HG02852 (cell line): Measurements from ENCODE around the gene SV2A.
A peak's percentile ranks its signal among the peaks of the same experiment; 100 is the strongest.

Source experiments
- ATAC-seq: cut with Tn5 transposase; IDR thresholded peaks from one replicate; pipeline ENCODE4 v1.9.1; 2021; ENCODE audit warnings: mild to moderate bottlenecking, moderate library complexity; ENCODE audit not compliant: unreplicated experiment

Gene SV2A

DNA sequence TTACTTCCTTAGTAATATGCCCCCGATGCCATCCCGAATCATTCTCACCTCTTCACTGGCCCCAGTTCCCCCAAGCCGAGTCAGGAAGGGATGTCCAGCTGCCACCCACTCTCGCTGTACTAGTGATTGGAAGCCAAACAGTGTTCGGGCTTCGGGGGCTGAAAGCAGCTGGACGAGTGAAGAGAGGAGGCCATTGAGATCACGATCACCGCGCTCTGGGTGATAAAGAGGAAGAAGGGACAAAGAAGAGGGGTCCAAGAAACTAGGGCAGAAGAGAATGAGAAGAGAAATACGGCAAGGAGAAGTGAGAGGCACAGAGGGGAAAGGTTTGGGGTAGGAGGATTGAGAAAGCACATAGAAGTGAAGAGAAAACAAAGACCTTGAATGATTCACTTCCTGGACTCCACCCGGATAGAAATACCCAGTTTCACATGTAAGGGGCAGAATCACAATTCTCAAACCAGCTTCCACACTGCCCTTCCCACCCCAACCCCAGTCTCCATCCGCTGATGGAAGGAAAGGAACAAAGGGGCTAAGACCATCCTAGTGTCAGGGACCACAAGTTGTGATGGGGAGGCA is 13.7 kb upstream of the SV2A start:
- no peak for ATAC-seq

DNA sequence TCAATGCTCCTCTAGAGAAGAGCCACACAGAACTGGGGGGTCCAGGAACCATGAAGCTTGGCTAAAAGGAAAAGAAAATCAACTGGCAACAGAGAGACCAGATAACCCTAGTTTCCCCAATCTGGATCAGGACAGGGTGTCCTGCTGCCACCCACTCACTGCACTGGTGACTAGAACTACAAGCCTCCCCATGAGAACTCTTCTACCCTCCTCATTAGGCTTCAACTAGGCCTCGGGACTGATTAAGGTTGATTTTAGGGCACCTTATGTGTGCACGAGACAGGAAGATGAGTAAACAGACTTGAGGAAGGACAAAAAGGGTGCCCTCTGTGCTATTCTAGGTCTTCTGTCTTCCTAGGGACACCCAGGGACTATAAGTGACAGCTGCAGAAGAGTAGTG is 12.2 kb upstream of the SV2A start:
- no peak for ATAC-seq

GRCh38 chr1:149928401-149928724 is 10.7 kb upstream of the SV2A start:
- ATAC-seq = no peak

GRCh38 chr1:149927563-149928400 is 10.1 kb upstream of the SV2A start, which contains the start of gene SF3B4:
SF3B4 (minus strand) TSS chr1:149927803; CDS start chr1:149927759, 44 bp downstream.
- ATAC-seq = peak; percentile 95

- ATAC-seq = no peak
These were observed 9.5 kb upstream of the SV2A start for GRCh38 chr1:149927056-149927562.

DNA sequence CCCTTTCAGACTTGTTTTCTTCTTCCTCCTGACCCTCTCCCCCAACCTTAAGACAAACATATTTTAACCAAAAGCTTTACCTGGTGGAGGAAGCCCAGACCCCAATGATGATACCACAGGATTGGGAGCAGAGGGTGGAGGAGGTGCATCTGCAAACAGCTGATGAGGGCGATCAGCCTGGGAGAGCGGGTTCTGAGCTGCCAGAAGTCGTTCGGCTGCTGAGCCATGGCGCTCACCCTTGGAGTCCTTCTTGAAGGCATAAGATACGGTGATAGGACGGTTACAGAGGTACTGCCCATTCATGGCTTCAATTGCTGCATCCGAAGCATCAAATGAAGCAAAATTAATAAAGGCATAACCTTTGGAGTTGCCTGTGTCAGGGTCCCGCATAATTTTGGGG is 8.7 kb upstream of the SV2A start:
- no peak for ATAC-seq

- no peak for ATAC-seq
These were observed 8.1 kb upstream of the SV2A start for GRCh38 chr1:149925751-149926150.

- ATAC-seq = no peak
These were observed 7.7 kb upstream of the SV2A start for GRCh38 chr1:149925345-149925744.

DNA sequence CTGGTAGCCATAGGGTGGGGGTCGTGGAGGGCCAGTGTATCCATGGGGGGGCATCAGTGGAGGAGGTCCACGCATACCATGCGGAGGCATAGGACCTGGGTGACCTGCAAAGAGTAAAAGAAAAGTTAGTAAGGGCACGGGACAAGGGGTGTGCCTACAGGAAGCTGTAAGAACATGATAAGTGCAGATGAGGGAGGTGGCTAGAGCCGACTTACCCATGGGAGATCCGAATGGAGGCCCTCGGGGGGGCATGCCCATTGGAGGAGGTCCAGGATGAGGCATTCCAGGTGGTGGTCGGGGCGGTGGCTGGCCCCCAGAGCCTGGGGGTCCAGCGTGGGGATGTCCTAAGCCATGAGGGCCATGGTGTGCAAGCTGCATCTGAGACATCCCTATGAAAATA is 6.0 kb upstream of the SV2A start:
- no peak for ATAC-seq

DNA sequence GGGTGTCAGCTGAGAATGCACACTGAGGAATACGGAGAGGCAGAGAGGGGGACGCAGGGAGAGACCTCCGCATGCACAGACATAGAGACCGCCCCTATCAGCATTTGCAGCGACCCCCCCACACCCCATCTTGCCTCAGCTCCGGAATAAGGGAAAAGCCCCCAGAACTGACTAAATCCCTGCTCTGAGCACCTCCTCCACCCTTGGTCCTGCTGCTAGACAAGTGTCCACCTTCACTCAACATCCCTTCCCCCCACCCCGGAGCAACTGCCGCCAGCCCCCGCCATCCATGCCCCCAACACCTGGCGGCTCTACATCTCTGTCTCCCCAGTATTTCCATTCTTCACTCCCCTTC is 769 bp downstream of the SV2A start:
- no peak for ATAC-seq

DNA sequence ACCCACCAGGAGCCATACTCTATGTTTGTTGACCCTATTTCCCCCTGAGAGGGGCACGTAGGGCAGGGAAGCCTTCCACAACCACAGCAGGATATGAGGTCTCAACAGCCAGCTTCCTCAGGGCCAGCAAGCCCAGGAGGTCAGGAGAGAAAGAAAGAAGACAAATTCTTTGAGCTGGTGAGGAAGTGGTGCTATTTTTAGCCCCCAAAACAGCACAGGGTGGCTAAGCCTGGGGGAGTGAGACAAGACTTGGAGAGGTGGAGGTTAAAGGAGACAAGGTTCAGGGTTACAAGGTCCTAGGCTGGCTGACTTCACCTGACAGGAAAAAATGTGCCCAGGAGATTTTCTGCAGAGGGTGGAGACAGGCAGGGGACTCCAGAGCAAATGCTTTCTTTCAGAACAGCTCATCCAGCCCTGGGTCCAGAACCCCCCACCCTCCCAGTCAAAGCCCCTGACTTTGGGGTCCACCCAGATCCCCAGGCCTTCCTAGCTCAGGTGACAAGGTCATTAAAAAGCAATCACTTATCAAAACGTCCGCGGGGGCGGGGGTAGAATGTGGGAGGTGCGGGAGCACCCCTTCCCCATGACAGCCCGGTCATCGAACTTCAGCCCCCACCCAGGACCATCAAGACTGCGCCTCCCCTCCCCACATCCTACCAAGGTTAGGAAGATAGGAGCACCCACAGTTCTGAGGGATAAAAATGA is 1.3 kb downstream of the SV2A start:
- ATAC-seq = no peak

GRCh38 chr1:149915429-149916192 is 2.0 kb downstream of the SV2A start:
- no peak for ATAC-seq

- ATAC-seq = no peak
These were observed 3.1 kb downstream of the SV2A start for GRCh38 chr1:149914545-149914944.

DNA sequence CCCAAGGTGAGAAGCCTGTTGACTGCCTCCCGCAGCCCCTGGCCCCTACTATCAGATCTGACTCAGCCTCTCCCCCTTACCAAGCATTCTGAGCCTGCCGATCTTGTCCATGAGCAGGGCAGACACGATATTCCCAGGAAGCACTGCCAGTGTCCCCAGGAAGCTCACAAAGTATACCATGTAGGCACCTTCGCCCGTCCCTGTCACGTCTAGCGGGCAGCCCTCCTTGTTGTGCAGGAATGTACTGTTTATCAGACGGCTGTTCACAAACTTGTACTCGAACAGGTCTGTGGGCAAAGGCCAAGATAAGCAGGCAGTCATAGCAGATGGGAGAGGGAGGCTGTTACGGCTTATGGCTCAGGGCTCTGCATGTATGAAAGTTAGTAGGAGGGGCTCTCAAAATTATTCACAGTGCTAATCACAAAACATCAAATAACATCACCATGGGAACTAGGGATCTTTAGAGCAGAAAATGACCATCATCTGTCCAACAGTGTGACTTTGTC is 11.0 kb downstream of the SV2A start:
- no peak for ATAC-seq

GRCh38 chr1:149903836-149904491 is 13.7 kb downstream of the SV2A start:
- no peak for ATAC-seq

DNA sequence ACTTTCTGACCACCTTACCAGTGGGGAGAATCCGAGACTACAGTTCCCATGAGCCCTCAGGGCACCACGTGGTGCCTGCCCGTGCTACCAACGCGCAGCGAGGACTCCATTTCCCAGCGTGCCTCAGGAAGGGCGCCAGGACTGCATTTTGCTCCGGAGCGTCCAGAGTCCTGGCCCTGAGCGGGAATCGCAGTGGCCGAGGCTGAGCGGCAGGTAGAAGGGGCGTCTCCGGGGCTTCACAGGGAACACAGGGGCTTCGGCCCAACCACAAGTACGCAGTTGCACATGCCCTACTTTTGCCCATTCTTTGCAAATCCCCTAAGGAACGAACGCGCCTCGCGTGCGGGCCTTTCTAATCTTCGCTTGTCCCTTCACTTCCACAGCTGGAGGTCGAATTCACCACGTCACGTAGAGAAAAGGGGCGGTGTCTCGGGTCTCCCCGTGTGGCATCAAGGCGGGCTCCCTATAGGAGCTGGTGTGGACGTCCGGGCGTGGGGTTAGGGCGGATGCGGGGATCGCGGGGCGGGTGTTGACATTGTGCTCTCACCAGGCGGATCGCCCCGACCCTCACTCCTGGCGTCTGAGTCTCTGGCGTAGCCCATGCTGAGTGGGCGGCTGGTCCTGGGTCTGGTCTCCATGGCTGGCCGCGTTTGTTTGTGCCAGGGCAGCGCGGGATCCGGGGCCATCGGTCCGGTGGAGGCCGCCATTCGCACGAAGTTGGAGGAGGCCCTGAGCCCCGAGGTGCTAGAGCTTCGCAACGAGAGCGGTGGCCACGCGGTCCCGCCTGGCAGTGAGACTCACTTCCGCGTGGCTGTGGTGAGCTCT is 18.0 kb downstream of the SV2A start, which contains the start of gene BOLA1:
TSS of gene BOLA1 (plus strand) at position 109 of the 825 bp plus-strand sequence. CDS start at position 601, 492 bp downstream.
- ATAC-seq = peak; percentile 99

DNA sequence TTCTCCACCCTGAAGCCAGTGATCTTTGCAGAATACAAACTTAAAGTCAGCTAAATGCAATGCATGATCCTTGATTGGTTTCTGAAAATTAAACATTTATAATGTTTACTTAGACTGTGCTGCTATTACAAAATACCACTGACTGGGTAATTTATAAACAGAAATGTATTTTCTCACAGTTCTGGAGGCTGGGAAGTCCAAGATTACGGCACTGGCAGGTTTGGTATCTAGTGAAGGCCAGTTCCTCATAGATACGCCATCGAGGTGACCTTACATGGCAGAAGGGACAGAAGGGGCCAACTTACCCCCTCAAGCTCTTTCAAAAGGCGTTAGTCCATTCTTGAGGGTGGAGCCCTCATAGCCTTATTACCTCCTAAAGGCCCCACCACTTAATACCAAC is 21.1 kb downstream of the SV2A start:
- ATAC-seq = no peak

DNA sequence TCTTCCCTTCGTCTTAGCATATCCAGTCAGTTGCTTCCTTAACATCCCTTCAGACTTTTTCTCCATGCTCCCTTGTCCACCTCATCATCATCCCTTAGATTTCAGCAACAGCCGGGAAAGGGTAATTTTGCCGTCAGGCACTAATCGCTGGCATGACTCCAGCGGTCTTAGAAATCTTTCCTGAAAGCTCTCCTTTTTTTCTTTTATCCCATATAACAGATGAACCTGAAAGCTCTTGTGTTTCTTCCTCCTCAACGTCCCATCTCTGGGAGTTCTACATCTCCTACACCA is 28.7 kb downstream of the SV2A start:
- no peak for ATAC-seq

GRCh38 chr1:149888247-149888998 is 29.2 kb downstream of the SV2A start:
- ATAC-seq = peak; percentile 21
